HepG2 (cell line): Measurements from ENCODE around the gene KISS1. TPM values are rescaled to one million over a fixed set of nuclear protein-coding genes. Genes with fewer than 3 reads are reported as not detected.

Source experiments
- ARID3A ChIP-seq: IDR thresholded peaks from 2 replicates; pipeline ENCODE4 v1.6.1; 2012; ENCODE audit warnings: low read depth, low read length, improper control_type of control experiment
- CCDC6 ChIP-seq: sonication (generic); formaldehyde crosslinking; IDR thresholded peaks from 2 replicates; pipeline ENCODE4 v1.8.1; 2022; ENCODE audit warnings: mild to moderate bottlenecking, missing genetic modification reagents, moderate library complexity
- EP300 ChIP-seq, 3 experiments: sonication (generic) in 1 of 3; formaldehyde crosslinking in 1 of 3; IDR thresholded peaks; 2 replicates each; pipeline versions ENCODE4 v1.5.1 to v1.6.1; 2011 to 2020; ENCODE audit warnings: low read depth in 2 of 3, low read length in 2 of 3, borderline replicate concordance in 1 of 3, improper control_type of control experiment in 1 of 3, mild to moderate bottlenecking in 1 of 3, missing genetic modification reagents in 1 of 3, moderate library complexity in 1 of 3
- FOSL2 ChIP-seq: sonication (generic); formaldehyde crosslinking; IDR thresholded peaks from 2 replicates; pipeline ENCODE4 v1.4.0; 2020; ENCODE audit warnings: missing genetic modification reagents
- FOXA1 ChIP-seq, 2 experiments: fragments of 450-650 bp in 1 of 2; sonication (generic) in 1 of 2; formaldehyde crosslinking in 1 of 2; IDR thresholded peaks; 2 replicates each; pipeline versions ENCODE4 v1.4.0 to v1.6.1; 2016 to 2020; ENCODE audit warnings: missing genetic modification reagents in 1 of 2
- KDM6A ChIP-seq: IDR thresholded peaks from 2 replicates; pipeline ENCODE4 v1.6.1; 2016; ENCODE audit warnings: low read depth
- ONECUT2 ChIP-seq: sonication (generic); formaldehyde crosslinking; IDR thresholded peaks from 2 replicates; pipeline ENCODE4 v1.4.0; 2020; ENCODE audit warnings: missing genetic modification reagents
- PHF21A ChIP-seq: sonication (generic); formaldehyde crosslinking; IDR thresholded peaks from 2 replicates; pipeline ENCODE4 v1.5.0; 2020; ENCODE audit warnings: mild to moderate bottlenecking, missing genetic modification reagents
- RXRA ChIP-seq: sonication (generic); formaldehyde crosslinking; IDR thresholded peaks from 2 replicates; pipeline ENCODE4 v1.5.1; 2020; ENCODE audit warnings: missing genetic modification reagents
- SOX6 ChIP-seq, 2 experiments: fragments of 450-650 bp in 1 of 2; sonication (generic) in 1 of 2; formaldehyde crosslinking in 1 of 2; IDR thresholded peaks; 2 replicates each; pipeline versions ENCODE4 v1.4.0 to v1.6.1; 2017 to 2020; ENCODE audit warnings: antibody characterized with exemption in 1 of 2, mild to moderate bottlenecking in 1 of 2, missing genetic modification reagents in 1 of 2
- THAP11 ChIP-seq: IDR thresholded peaks from 2 replicates; pipeline ENCODE4 v1.6.1; 2016; ENCODE audit warnings: missing biosample characterization, missing genetic modification reagents
- THRA ChIP-seq: sonication (generic); formaldehyde crosslinking; IDR thresholded peaks from 2 replicates; pipeline ENCODE4 v1.4.0; 2020; ENCODE audit warnings: missing genetic modification reagents, borderline replicate concordance
- ZMYM4 ChIP-seq: sonication (generic); formaldehyde crosslinking; IDR thresholded peaks from 2 replicates; pipeline ENCODE4 v1.8.1; 2023; ENCODE audit warnings: mild to moderate bottlenecking, missing genetic modification reagents
- ZNF292 ChIP-seq: sonication (generic); formaldehyde crosslinking; IDR thresholded peaks from 2 replicates; pipeline ENCODE4 v1.8.1; 2022; ENCODE audit warnings: mild to moderate bottlenecking, low read depth, missing genetic modification reagents, borderline replicate concordance
- ZNF468 ChIP-seq: sonication (generic); formaldehyde crosslinking; IDR thresholded peaks from 2 replicates; pipeline ENCODE4 v1.8.0; 2022; ENCODE audit warnings: mild to moderate bottlenecking, moderate library complexity, missing genetic modification reagents
- ZNF557 ChIP-seq: sonication (generic); formaldehyde crosslinking; IDR thresholded peaks from 2 replicates; pipeline ENCODE4 v1.4.0; 2020; ENCODE audit warnings: missing genetic modification reagents
- polyA plus RNA-seq, 8 experiments: library from polyadenylated mRNA; depleted of rRNA in 3 of 8; stranded (reverse) in 7 of 8; unstranded in 1 of 8; fragments of >200 nt; fragmentation: Illumina TruSeq in 4 of 8; extraction: Trizol in 4 of 8; gene quantifications; 2 replicates each; pipeline versions ENCODE4 v1.2.1 to v1.2.3, GENCODE V29; 2011 to 2016; ENCODE audit warnings: low read depth in 4 of 8, missing spikeins in 1 of 8, mixed read lengths in 1 of 8; ENCODE audit not compliant: insufficient read depth in 1 of 8
- total RNA-seq, 5 experiments: library from RNA; depleted of rRNA; stranded (reverse); fragments of >200 nt; fragmentation: Illumina TruSeq; extraction: Trizol; gene quantifications; 2 replicates each; pipeline ENCODE4 v1.2.3, GENCODE V29; 2016; ENCODE audit warnings: low read depth in 1 of 5
- TF ChIP-seq, protein P1 (sequence below): IDR thresholded peaks from 2 replicates; pipeline ENCODE4 v1.6.1; 2012; ENCODE audit warnings: inconsistent platforms
- TF ChIP-seq, protein P2 (sequence below): sonication (generic); formaldehyde crosslinking; IDR thresholded peaks from 2 replicates; pipeline ENCODE4 v1.4.0; 2020; ENCODE audit warnings: missing genetic modification reagents, borderline replicate concordance
- TF ChIP-seq, protein P3 (sequence below): sonication (generic); formaldehyde crosslinking; IDR thresholded peaks from 2 replicates; pipeline ENCODE4 v1.8.0; 2022; ENCODE audit warnings: mild to moderate bottlenecking, missing genetic modification reagents

The KISS1 gene
- total and polyA plus RNA-seq, 2 of the 13 experiments (the other 11 are each of a cell fraction or from before 2014, with no cell fraction given) = 0.24 to 0.80 TPM

DNA sequence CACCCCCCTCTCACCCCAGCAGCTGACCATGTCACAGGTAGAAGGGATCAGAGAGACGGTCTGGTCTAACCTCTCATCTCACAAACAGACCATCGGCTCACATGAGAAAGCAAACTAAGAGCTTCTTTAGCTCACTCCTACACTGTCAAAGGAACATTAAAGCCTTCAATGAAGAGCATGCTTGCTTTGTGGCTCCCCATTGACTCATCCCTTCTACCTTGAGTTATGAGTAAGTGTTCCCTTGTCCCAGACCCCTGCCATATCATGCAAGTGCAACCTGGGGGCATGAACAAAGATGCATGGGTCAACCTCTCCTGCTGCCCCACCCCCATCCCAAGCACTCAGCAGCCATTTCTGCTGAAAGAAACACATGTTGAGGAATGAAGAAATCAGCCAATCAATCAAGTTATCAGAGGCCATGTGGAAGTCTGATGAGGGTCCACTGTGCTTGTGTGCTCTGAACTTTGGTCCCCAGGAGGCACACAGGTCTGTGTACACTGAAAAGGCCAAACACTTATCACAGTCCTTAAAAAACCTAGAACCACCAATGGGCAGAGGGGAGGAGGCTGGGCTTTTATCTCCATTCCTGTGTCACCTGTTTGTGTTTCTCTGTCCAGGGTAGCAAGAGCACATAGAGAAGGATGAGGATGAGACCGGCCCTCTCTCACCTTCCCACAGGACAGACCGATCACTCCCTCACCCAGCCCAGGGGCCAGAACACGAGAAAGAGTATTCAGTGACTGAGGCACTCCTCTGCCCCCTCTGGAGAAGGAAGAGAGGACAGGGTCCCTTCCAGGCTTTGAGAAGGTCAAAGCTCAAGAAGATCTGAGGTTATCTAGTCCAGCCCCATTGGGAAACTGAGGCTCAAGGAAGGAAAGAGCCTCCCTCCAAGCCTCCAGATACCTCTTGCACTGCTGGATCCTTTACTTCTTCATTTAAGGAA, 54.0 kb downstream of the KISS1 start (continued):
- 0 out of 2 replicates have a peak, but pooled peaks have one; percentile 17 for TF ChIP-seq THAP11 (CRISPR knock-in tag)
- peak; percentile 24; the same call in 1 of the 2 replicates for TF ChIP-seq THRA (CRISPR knock-in tag)
- no peak for TF ChIP-seq ZNF557 (CRISPR knock-in tag)
- 0 out of 2 replicates have a peak, but pooled peaks have one; percentile 12 for TF ChIP-seq FOSL2
- TF ChIP-seq, protein P1, sequence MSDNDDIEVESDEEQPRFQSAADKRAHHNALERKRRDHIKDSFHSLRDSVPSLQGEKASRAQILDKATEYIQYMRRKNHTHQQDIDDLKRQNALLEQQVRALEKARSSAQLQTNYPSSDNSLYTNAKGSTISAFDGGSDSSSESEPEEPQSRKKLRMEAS = peak; percentile 46
- TF ChIP-seq, protein P2, sequence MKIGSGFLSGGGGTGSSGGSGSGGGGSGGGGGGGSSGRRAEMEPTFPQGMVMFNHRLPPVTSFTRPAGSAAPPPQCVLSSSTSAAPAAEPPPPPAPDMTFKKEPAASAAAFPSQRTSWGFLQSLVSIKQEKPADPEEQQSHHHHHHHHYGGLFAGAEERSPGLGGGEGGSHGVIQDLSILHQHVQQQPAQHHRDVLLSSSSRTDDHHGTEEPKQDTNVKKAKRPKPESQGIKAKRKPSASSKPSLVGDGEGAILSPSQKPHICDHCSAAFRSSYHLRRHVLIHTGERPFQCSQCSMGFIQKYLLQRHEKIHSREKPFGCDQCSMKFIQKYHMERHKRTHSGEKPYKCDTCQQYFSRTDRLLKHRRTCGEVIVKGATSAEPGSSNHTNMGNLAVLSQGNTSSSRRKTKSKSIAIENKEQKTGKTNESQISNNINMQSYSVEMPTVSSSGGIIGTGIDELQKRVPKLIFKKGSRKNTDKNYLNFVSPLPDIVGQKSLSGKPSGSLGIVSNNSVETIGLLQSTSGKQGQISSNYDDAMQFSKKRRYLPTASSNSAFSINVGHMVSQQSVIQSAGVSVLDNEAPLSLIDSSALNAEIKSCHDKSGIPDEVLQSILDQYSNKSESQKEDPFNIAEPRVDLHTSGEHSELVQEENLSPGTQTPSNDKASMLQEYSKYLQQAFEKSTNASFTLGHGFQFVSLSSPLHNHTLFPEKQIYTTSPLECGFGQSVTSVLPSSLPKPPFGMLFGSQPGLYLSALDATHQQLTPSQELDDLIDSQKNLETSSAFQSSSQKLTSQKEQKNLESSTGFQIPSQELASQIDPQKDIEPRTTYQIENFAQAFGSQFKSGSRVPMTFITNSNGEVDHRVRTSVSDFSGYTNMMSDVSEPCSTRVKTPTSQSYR (CRISPR knock-in tag) = peak; percentile 87
- TF ChIP-seq ZNF292 = peak; percentile 21; the same call in 1 of the 2 replicates
- TF ChIP-seq ARID3A = no peak
- TF ChIP-seq, protein P3, sequence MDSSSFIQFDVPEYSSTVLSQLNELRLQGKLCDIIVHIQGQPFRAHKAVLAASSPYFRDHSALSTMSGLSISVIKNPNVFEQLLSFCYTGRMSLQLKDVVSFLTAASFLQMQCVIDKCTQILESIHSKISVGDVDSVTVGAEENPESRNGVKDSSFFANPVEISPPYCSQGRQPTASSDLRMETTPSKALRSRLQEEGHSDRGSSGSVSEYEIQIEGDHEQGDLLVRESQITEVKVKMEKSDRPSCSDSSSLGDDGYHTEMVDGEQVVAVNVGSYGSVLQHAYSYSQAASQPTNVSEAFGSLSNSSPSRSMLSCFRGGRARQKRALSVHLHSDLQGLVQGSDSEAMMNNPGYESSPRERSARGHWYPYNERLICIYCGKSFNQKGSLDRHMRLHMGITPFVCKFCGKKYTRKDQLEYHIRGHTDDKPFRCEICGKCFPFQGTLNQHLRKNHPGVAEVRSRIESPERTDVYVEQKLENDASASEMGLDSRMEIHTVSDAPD (CRISPR knock-in tag) = 0 out of 2 replicates have a peak, but pooled peaks have one; percentile 30
- peak in 1 of 2 experiments; percentile 63; a peak in 1 of 4 replicates for TF ChIP-seq EP300 (IDR thresholded peaks at IDR 0.05; ENCODE audit: low read depth in 2 of 2, low read length in 2 of 2)
- TF ChIP-seq EP300 (CRISPR knock-in tag; IDR thresholded peaks at IDR 0.05; ENCODE audit: borderline replicate concordance) = 0 out of 2 replicates have a peak, but pooled peaks have one; percentile 45
- TF ChIP-seq FOXA1 (IDR thresholded peaks at IDR 0.05) = no peak
- TF ChIP-seq FOXA1 (CRISPR knock-in tag; IDR thresholded peaks at IDR 0.05) = peak; percentile 45; the same call in 1 of the 2 replicates
- no peak for TF ChIP-seq ZNF468 (CRISPR knock-in tag)
- 0 out of 2 replicates have a peak, but pooled peaks have one; percentile 32 for TF ChIP-seq PHF21A (CRISPR knock-in tag)
- peak; percentile 32; the same call in 1 of the 2 replicates for TF ChIP-seq ONECUT2 (CRISPR knock-in tag)
- TF ChIP-seq CCDC6 (CRISPR knock-in tag) = 0 out of 2 replicates have a peak, but pooled peaks have one; percentile 36
- TF ChIP-seq KDM6A (CRISPR knock-in tag) = peak; percentile 56; the same call in 1 of the 2 replicates
- TF ChIP-seq ZMYM4 (CRISPR knock-in tag) = 0 out of 2 replicates have a peak, but pooled peaks have one; percentile 24
- TF ChIP-seq RXRA (CRISPR knock-in tag) = no peak
- no peak for TF ChIP-seq SOX6 (IDR thresholded peaks at IDR 0.05)
- peak; percentile 50 for TF ChIP-seq SOX6 (CRISPR knock-in tag; IDR thresholded peaks at IDR 0.05)
